ENCODE data around the gene NRP2. TPM values are rescaled to one million over a fixed set of nuclear protein-coding genes. Genes with fewer than 3 reads are reported as not detected.

NRP2 gene
- polyA plus RNA-seq, 1 experiment, result 114 TPM

GRCh38 chr2:205696331-205696926, 14.1 kb downstream of the NRP2 start:
- Histone ChIP-seq H3K27me3 (ENCODE audit: control insufficient read depth, insufficient read depth, low read length) (no peaks in the 10 kb centered on the region), H3K27ac (ENCODE audit: low read depth, low read length) (peak overlapping the region; percentile 72), H3K4me3 (ENCODE audit: low read depth, low read length) (no peak overlapping the region), H3K9me3 (ENCODE audit: control insufficient read depth, insufficient read depth, low read length) (no peaks in the 10 kb centered on the region)
- DNase-seq (ENCODE audit: low read depth, low spot score), result no peak
- ChIA-PET CTCF (interaction anchor here (0.8 kb wide), 1 partner anchor 1436 kb away, joined by 3 read pairs; no protein-coding TSS in a partner anchor), POLR2A (interaction anchor here (1.2 to 2.8 kb wide), 5 partner anchors 10 to 35 kb away, joined by 4 to 17 read pairs (median 6); no protein-coding TSS in a partner anchor)
- peak; percentile 24; the same call in 1 of the 2 replicates for TF ChIP-seq CTCF (IDR thresholded peaks at IDR 0.05; ENCODE audit: low read depth, low read length)

GRCh38 chr2:205696927-205697441, 14.7 kb downstream of the NRP2 start:
- CTCF ChIA-PET, result no interaction called here
- Histone ChIP-seq H3K27me3 (ENCODE audit: control insufficient read depth, insufficient read depth, low read length) (no peaks in the 10 kb centered on the region), H3K9me3 (ENCODE audit: control insufficient read depth, insufficient read depth, low read length) (no peaks in the 10 kb centered on the region), H3K4me3 (ENCODE audit: low read depth, low read length) (no peak overlapping the region), H3K27ac (ENCODE audit: low read depth, low read length) (no peak overlapping the region)
- TF ChIP-seq CTCF (IDR thresholded peaks at IDR 0.05; ENCODE audit: low read depth, low read length), result no peak
- no peak for DNase-seq (ENCODE audit: low read depth, low spot score)
- POLR2A ChIA-PET, result interaction anchor here (2.8 kb wide), 1 partner anchor 35 kb away, joined by 12 read pairs; no protein-coding TSS in a partner anchor

GRCh38 chr2:205698286-205699268, 16.3 kb downstream of the NRP2 start:
- H3K27ac ChIP-seq (ENCODE audit: low read depth, low read length), result peak overlapping the region; percentile 93
- TF ChIP-seq CTCF (IDR thresholded peaks at IDR 0.05; ENCODE audit: low read depth, low read length), result no peak
- H3K27me3 ChIP-seq (ENCODE audit: control insufficient read depth, insufficient read depth, low read length), result no peaks in the 10 kb centered on the region
- no peak for DNase-seq (ENCODE audit: low read depth, low spot score)
- ChIA-PET POLR2A (interaction anchor here (1.0 to 1.4 kb wide), 2 partner anchors 8 to 33 kb away, joined by 3 to 5 read pairs; no protein-coding TSS in a partner anchor), CTCF (interaction anchor here (0.7 kb wide), 1 partner anchor 10 kb away, joined by 3 read pairs; no protein-coding TSS in a partner anchor)
- no peaks in the 10 kb centered on the region for H3K9me3 ChIP-seq (ENCODE audit: control insufficient read depth, insufficient read depth, low read length)
- no peak overlapping the region for H3K4me3 ChIP-seq (ENCODE audit: low read depth, low read length)

- no peaks in the 10 kb centered on the region for H3K27me3 ChIP-seq (ENCODE audit: control insufficient read depth, insufficient read depth, low read length)
- H3K9me3 ChIP-seq (ENCODE audit: control insufficient read depth, insufficient read depth, low read length), result no peaks in the 10 kb centered on the region
- no peak overlapping the region for H3K4me3 ChIP-seq (ENCODE audit: low read depth, low read length)
- no peak for DNase-seq (ENCODE audit: low read depth, low spot score)
- peak overlapping the region; percentile 93 for H3K27ac ChIP-seq (ENCODE audit: low read depth, low read length)
- CTCF ChIA-PET, result interaction anchor here (0.7 to 1.7 kb wide), 2 partner anchors 11 kb away, joined by 3 to 6 read pairs; no protein-coding TSS in a partner anchor
- POLR2A ChIA-PET, result no interaction called here
- TF ChIP-seq CTCF (IDR thresholded peaks at IDR 0.05; ENCODE audit: low read depth, low read length), result no peak
Measured at GRCh38 chr2:205699515-205700289, 17.4 kb downstream of the NRP2 start.

Measured in AG04450 (cell line).